Right lobe of liver (tissue), 4 donors: Measurements from ENCODE around the gene KLHL5.

ENCODE experiments used
- CTCF ChIP-seq, 4 donors: fragments of 200-600 bp in 3 of 4; fragments of 450-650 bp in 1 of 4; IDR thresholded peaks; one replicate each; pipeline versions ENCODE4 v1.5.1 to v1.8.0; 2016 to 2022; ENCODE audit warnings: antibody characterized with exemption in 4 of 4, mild to moderate bottlenecking in 2 of 4
- POLR2A ChIP-seq: fragments of 450-650 bp; IDR thresholded peaks from one replicate; pipeline ENCODE4 v1.6.1; 2017; ENCODE audit warnings: antibody characterized with exemption, mild to moderate bottlenecking
- donor health status: DM: no; HTN: no; CAD: no.
- donor health status: DM: no; HTN: no; CAD: no.
- donor health status: DM: no; HTN: yes; CAD: no.

GRCh38 chr4:39039108-39039507, 22.9 kb upstream of the KLHL5 start:
- TF ChIP-seq CTCF (IDR thresholded peaks at IDR 0.05): no peak
- TF ChIP-seq POLR2A: no peak
